Pancreas (tissue), 10 donors: ENCODE measurements around the gene RXRA. TPM values are rescaled to one million over a fixed set of nuclear protein-coding genes. Genes with fewer than 3 reads are reported as not detected.

ENCODE experiments used
- ATAC-seq, 4 donors: fragments of 200-7000 bp; cut with Tn5 transposase; one replicate each; pipeline versions ENCODE4 v1.8.0 to v1.9.1; 2020; ENCODE audit warnings: mild to moderate bottlenecking in 4 of 4, moderate library complexity in 4 of 4
- DNase-seq, 6 donors: peaks; one replicate each; pipeline ENCODE4 v3.0.0-alpha.2; 2020
- FAIRE-seq: peaks from 2 replicates; lab custom pipeline; 2012; peaks lifted over from hg19 to GRCh38; lab: Jason Lieb, UNC
- H3K27ac ChIP-seq, 4 donors: fragments of 200-600 bp; sonication (generic); 1 replicate in 3 of 4; 2 replicates in 1 of 4; pipeline versions ENCODE4 v1.5.0 to v1.8.0; 2020
- H3K27me3 ChIP-seq, 4 donors: fragments of 200-600 bp; one replicate each; pipeline ENCODE4 v1.8.0; 2021
- H3K36me3 ChIP-seq, 3 donors: fragments of 200-600 bp; sonication (generic) in 1 of 3; one replicate each; pipeline versions ENCODE4 v1.5.0 to v1.8.0; 2020 to 2021
- H3K4me1 ChIP-seq, 3 donors: fragments of 200-600 bp; one replicate each; pipeline ENCODE4 v1.8.0; 2021
- H3K4me3 ChIP-seq, 4 donors: fragments of 200-600 bp; sonication (generic) in 2 of 4; one replicate each; pipeline versions ENCODE4 v1.5.0 to v1.8.0; 2020 to 2021
- H3K9me3 ChIP-seq, 4 donors: fragments of 200-600 bp; one replicate each; pipeline ENCODE4 v1.8.0; 2021
- CTCF ChIP-seq, 4 donors: fragments of 200-600 bp; sonication (generic) in 3 of 4; IDR thresholded peaks; one replicate each; pipeline versions ENCODE4 v1.5.0 to v1.8.0; 2021; ENCODE audit warnings: antibody characterized with exemption in 4 of 4
- WGBS, 2 donors: extraction: QIAGEN DNeasy Blood & Tissue Kit; methylation state at CpG; one replicate each; pipeline ENCODE4 v1.1.7; 2013; 5-methylcytosine and 5-hydroxymethylcytosine counted together
- intact Hi-C, 3 donors: fragments of 100-400 bp; cut with DNase I; formaldehyde crosslinking; loops; one replicate each; pipeline versions ENCODE4 v1.11.1 to v1.14.2; 2022
- polyA plus RNA-seq, 2 donors: library from polyadenylated mRNA; stranded (reverse); fragments of 200-250 nt; gene quantifications; one replicate each; pipeline ENCODE4 v1.2.3, GENCODE V29; 2013
- total RNA-seq, 6 donors: library from RNA; stranded (reverse); fragmentation: NEBNext Ultra II Directional in 4 of 6; extraction: Animal tissue kit (Norgen Biotek cat#: 25700) in 4 of 6; gene quantifications; one replicate each; pipeline versions ENCODE4 v1.2.1 to v1.2.4, GENCODE V29; 2021 to 2023
- donor health status: healthy with polysubstance abuse.
- donor health status: DM: no; HTN: no; CAD: no; lungs with moderate emphysema.
- donor health status: DM: no; HTN: no; CAD: no.
- donor health status: control.
- donor health status: control.
- donor health status: Bipolar disorder and iron deficiency.
- donor health status: DM: yes; HTN: yes; CAD: no.
- donor health status: DM: no; HTN: no; CAD: no.
- donor health status: DM: no; HTN: no; CAD: no.
- donor health status: DM: yes; HTN: yes; CAD: no.

The RXRA gene
- total and polyA plus RNA-seq, 8 donors, result 20.2 to 35.1 (median 22.9) TPM

DNA sequence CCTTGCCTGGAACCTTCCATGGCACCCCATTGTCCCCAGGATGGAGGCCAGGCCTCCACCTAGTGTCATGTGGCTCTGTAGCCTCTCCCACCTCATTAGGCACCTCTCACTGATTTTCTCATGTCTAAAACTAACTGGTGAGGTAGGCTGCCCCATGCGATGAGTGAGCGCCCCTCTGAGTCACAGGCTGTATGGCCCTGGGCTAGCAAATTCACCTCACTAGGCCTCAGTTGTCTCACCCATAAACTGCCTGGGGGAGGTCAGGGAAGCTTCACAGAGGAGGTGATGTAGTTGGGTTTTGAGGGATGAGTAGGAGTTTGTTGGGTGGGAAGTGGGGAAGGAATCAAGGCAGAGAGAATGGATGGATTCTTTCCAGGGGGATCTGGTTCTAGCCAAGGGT, 8.8 kb downstream of the RXRA start:
- peaks cover 35 to 48% (median 41%) of the 10 kb centered on the region in 3 donors for H3K4me1 ChIP-seq
- intact Hi-C loops, result loop anchor here in 1 of 3 donors (10.0 kb wide), 1 partner anchor 90 kb away; no protein-coding TSS in a partner anchor
- no peak overlapping the region for H3K27ac ChIP-seq
- H3K36me3 ChIP-seq, result no peaks in the 10 kb centered on the region
- peak in 2 of 6 donors; percentile 1 to 19 for DNase-seq
- no peak for ATAC-seq
- no peak for FAIRE-seq
- WGBS, 2 donors, result 98% methylated on average over 2 of the region's 2 CpGs
- no peak overlapping the region for H3K4me3 ChIP-seq
- no peaks in the 10 kb centered on the region for H3K9me3 ChIP-seq
- TF ChIP-seq CTCF (IDR thresholded peaks at IDR 0.05), result no peak
- H3K27me3 ChIP-seq, result no peaks in the 10 kb centered on the region

DNA sequence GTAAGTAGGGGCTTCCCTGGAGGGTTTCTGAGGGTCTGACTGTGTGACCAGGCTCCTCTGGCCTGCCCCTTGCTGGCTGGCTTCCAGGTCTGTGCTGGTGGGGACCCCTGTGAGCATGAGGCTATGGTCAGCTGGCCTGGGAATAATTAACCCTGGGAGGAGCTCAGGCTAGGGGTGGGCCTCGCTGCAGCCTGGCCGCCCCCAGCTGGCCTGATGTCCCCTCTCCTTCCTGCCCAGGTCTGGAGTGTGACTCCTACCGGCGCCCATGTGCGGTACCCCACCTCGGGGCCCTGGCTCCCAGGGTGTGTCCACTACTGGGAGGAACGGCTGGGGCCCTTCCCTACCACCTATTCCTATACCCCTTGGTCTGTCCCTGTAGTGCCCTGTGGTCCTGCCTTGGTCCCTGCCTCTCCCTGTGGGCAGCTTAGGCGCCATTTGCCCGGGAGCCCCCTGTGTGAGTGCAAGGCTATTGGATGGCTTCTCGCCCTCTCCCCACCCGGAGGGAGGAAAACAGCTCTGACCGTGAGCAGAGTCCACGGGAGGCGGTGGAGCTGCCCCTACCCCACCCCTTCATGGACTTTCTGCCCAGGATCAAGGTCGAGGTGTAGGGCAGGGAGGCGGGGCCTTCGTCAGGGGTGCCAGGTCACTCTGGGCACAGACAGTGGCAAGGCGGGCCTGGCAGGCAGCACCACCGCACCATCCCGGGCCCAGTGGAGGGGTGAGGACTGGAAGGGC, 9.4 kb downstream of the RXRA start:
- peak in 1 of 6 donors; percentile 79 for DNase-seq
- ATAC-seq, result peak in 3 of 4 donors; percentile 7 to 44 (median 29)

GRCh38 chr9:134336228-134336627, 10.0 kb downstream of the RXRA start:
- no peak overlapping the region for H3K4me3 ChIP-seq
- no peak for TF ChIP-seq CTCF (IDR thresholded peaks at IDR 0.05)
- no peak for ATAC-seq

More for the DNA sequence above, 9.4 kb downstream of the RXRA start:
- 43 to 57% methylated on average over 18 to 20 of the region's 20 CpGs for WGBS, 2 donors
- TF ChIP-seq CTCF (IDR thresholded peaks at IDR 0.05), result no peak
- no peaks in the 10 kb centered on the region for H3K9me3 ChIP-seq
- intact Hi-C loops, result loop anchor here in 1 of 3 donors (10.0 kb wide), 1 partner anchor 89 kb away; no protein-coding TSS in a partner anchor
- H3K4me1 ChIP-seq, result peaks cover 38 to 48% (median 42%) of the 10 kb centered on the region in 3 donors
- peak overlapping the region in 1 of 4 donors; percentile 77 for H3K27ac ChIP-seq
- H3K36me3 ChIP-seq, result no peaks in the 10 kb centered on the region
- FAIRE-seq, result no peak
- H3K4me3 ChIP-seq, result no peak overlapping the region
- no peaks in the 10 kb centered on the region for H3K27me3 ChIP-seq

DNA sequence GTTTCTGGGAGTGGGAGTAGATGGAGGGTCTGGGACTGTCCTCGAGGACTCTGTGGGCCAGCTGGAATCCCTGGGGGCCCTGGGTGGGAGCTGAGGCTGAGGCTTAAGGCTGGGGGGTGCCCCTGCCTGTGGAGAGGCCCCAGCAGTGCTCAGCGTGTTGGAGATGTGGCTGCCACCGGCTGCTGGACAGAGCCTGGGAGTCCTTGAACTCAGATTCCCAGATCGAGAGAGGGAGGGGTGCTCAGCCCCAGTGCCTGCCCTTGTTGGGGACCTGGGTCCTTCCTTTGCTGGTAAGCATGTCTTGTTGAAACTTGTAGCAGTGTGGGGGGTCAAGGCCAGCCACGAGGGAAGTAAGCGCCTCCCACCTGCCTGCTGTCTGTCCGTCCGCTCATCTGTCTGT, 10.7 kb downstream of the RXRA start:
- H3K36me3 ChIP-seq, result no peaks in the 10 kb centered on the region
- H3K4me3 ChIP-seq, result no peak overlapping the region
- no peaks in the 10 kb centered on the region for H3K27me3 ChIP-seq
- WGBS, 2 donors, result 77 to 79% methylated on average over 8 of the region's 8 CpGs
- peaks cover 47 to 61% (median 54%) of the 10 kb centered on the region in 3 donors for H3K4me1 ChIP-seq
- peak overlapping the region in 3 of 4 donors; percentile 28 to 77 (median 71) for H3K27ac ChIP-seq
- no peak for DNase-seq
- FAIRE-seq, result no peak
- ATAC-seq, result no peak
- intact Hi-C loops, result loop anchor here in 1 of 3 donors (10.0 kb wide), 1 partner anchor 88 kb away; no protein-coding TSS in a partner anchor
- TF ChIP-seq CTCF (IDR thresholded peaks at IDR 0.05), result no peak
- no peaks in the 10 kb centered on the region for H3K9me3 ChIP-seq

More at GRCh38 chr9:134336228-134336627, 10.0 kb downstream of the RXRA start:
- intact Hi-C loops, result loop anchor here in 1 of 3 donors (10.0 kb wide), 1 partner anchor 89 kb away; no protein-coding TSS in a partner anchor
- Histone ChIP-seq H3K27me3 (no peaks in the 10 kb centered on the region), H3K4me1 (peaks cover 43 to 54% (median 47%) of the 10 kb centered on the region in 3 donors), H3K36me3 (no peaks in the 10 kb centered on the region), H3K27ac (peak overlapping the region in 2 of 4 donors; percentile 28 to 77), H3K9me3 (no peaks in the 10 kb centered on the region)
- FAIRE-seq, result no peak
- WGBS, 2 donors, result 65% methylated on average over 12 of the region's 12 CpGs
- no peak for DNase-seq
